Fibroblast of mammary gland (primary cell): ENCODE measurements around the gene TAX1BP3.
"Not testable (repeated sequence)": the region's sequence is repeated elsewhere in the genome, so short reads cannot be mapped to it uniquely, and the experiment has no call there.

Experiments
- DNase-seq: peaks from one replicate; pipeline ENCODE4 v3.0.0-alpha.2; 2010; ENCODE audit warnings: low read depth
- H3K4me3 ChIP-seq: 2 replicates; pipeline ENCODE4 v1.5.1; 2011; ENCODE audit warnings: low read depth, mild to moderate bottlenecking, low read length, moderate library complexity; ENCODE audit not compliant: control insufficient read depth
- TF ChIP-seq, protein P1 (sequence below): conservative IDR thresholded peaks from 2 replicates; pipeline ENCODE4 v1.5.1; 2011; ENCODE audit warnings: low read depth, low read length, inconsistent platforms; ENCODE audit not compliant: control insufficient read depth, insufficient read depth

The TAX1BP3 gene

DNA sequence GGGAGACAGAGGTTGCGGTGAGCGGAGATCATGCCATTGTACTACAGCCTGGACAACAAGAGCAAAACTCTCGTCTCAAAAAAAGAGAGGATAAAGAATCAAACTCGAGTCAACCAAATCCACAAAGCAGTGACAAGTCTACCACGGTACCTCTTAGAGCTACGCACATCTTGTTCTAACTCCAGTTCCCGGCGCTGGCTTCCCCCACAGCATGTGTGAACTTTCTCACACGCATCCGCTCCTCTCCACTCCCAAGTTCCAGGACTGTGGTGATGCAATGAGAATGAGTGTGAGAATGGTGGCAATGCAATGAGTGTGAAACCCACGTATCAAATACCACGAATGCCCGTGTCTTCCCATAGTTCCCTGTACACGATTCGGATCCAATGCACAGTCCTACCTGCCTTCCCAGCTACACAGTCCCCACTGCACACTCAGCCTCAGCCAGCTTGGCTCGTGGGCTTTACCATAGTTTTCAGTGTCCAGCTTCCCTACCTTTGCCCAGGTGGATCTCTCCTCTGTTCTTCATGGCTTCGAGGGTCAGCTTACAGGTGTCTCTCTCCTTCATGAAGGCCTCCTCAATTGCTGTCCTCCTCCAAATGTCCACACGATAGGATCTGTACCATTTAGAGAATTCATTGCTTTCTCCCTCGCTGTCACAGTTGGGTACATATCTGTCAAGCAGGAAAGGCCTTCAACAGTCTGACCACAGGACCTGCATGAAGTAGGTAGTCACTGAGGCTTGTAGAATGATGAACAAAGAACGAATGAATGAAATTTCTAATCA is 36.7 kb upstream of the TAX1BP3 start:
- no peak for DNase-seq
- TF ChIP-seq, protein P1, sequence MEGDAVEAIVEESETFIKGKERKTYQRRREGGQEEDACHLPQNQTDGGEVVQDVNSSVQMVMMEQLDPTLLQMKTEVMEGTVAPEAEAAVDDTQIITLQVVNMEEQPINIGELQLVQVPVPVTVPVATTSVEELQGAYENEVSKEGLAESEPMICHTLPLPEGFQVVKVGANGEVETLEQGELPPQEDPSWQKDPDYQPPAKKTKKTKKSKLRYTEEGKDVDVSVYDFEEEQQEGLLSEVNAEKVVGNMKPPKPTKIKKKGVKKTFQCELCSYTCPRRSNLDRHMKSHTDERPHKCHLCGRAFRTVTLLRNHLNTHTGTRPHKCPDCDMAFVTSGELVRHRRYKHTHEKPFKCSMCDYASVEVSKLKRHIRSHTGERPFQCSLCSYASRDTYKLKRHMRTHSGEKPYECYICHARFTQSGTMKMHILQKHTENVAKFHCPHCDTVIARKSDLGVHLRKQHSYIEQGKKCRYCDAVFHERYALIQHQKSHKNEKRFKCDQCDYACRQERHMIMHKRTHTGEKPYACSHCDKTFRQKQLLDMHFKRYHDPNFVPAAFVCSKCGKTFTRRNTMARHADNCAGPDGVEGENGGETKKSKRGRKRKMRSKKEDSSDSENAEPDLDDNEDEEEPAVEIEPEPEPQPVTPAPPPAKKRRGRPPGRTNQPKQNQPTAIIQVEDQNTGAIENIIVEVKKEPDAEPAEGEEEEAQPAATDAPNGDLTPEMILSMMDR = no peak
- H3K4me3 ChIP-seq = no peak overlapping the region

DNA sequence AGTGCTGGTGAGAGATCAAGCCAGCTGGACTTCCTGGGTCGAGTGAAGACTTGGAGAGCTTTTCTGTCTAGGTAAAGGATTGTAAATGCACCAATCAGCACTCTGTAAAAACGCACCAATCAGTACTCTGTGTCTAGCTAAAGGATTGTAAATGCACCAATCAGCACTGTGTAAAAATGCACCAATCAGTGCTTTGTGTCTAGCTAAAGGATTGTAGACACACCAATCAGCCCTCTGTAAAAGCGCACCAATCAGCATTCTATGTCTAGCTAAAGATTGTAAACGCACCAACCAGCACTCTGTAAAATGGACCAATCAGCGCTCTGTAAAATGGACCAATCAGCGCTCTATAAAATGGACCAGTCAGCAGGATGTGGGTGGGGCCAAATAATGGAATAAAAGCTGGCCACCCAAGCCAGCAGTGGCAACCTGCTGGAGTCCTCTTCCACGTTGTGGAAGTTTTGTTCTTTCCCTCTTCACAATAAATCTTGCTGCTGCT is 33.7 kb upstream of the TAX1BP3 start:
- not testable (repeated sequence) for H3K4me3 ChIP-seq, DNase-seq

DNA sequence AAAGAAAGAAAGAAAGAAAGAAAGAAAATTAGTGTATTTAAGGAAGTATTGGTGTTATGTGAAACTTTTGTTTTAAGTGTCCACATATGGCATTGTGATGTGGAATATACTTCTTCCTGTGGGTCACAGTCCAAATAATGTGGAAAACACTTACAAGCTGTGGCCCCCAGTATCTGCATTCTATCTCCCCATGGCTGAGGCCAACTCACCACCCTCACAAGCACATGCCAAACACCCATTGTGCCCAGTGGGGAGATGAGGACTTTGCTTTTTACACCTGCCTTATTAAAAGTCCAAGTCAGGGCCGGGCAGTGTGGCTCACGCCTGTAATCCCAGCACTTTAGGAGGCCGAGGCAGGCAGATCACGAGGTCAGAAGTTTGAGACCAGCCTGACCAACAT is 31.6 kb upstream of the TAX1BP3 start:
- no peak for DNase-seq
- H3K4me3 ChIP-seq = no peak overlapping the region
- TF ChIP-seq, protein P1 = no peak

DNA sequence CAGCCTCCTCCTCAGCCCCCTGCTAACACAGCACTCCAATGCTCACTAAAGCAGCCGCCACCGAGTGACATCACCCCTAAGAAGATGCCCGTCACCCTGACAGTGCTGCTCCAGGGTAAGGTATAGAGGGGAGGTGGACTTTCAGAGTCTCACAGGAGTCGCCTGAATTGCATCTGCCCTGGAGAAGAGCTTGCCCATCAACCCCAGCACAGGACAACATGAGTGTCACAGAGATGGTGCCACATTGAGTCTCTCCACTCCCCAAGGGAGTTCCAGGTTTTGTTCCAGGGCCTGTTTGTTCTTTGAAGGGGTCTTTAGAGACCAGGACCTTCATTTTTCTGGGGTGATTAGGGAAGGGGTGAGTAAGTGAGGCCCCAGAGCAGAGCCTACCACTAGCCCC is 29.8 kb upstream of the TAX1BP3 start:
- H3K4me3 ChIP-seq = no peak overlapping the region
- no peak for DNase-seq
- TF ChIP-seq, protein P1 = no peak

DNA sequence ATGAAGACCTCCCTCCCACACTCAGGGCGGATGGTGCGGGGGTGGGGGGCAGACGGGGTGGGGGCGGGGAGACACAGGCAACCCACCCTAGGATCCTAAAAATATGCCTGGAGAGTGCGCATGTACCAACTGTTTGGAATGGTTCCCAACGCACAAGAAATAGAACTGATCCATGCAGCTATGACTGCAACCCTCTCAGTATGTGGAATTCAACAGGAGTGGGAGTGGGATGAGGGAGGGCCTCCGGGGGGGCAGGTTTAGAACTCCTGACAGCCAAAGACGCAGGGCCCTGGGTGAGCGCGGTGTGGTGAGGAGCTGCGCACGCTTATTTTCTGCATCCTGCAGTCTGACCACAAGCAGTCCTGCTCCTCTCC is 28.7 kb upstream of the TAX1BP3 start:
- no peak overlapping the region for H3K4me3 ChIP-seq
- TF ChIP-seq, protein P1 = no peak
- DNase-seq = no peak

DNA sequence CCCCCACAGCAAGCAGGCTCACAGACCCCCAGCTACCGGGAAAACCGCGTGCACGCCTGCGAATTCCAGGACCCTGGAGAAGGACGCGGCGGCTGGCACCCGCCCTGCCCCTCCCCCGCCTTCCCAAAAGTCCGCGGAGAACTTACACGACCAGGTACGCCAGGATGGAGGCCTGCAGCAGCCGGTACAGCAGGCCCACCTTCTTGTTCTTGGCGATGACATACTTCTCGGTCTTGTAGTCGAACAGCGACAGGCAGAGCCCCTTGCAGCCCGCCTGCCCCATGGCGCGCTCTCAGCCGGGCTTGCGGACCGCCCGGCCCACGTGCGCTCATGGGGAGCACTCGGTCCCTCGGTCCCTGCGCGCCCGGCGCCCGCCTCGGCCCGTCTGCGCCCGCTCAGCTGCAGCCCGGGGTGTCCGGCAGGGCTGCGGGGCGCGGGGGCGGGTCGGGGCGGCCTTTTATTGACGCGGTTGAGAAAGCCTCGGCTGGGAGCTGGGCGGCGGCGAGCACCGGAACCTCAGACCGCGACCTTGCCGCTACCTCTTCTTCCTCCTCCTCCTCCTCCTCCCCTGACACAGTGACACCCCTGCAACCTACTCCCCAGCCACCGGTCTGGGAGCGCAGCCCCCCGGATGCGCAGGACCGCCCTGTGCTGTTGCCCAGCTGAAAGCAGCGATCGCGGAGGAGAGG is 27.5 kb upstream of the TAX1BP3 start, which contains the start of gene P2RX5:
P2RX5 (minus strand) TSS at position 433 of the 689 bp plus-strand sequence; CDS start at position 283, 150 bp downstream.
- peak within 1 kb of the TSS; percentile 52 for H3K4me3 ChIP-seq
- DNase-seq = no peak
- TF ChIP-seq, protein P1 = no peak

DNA sequence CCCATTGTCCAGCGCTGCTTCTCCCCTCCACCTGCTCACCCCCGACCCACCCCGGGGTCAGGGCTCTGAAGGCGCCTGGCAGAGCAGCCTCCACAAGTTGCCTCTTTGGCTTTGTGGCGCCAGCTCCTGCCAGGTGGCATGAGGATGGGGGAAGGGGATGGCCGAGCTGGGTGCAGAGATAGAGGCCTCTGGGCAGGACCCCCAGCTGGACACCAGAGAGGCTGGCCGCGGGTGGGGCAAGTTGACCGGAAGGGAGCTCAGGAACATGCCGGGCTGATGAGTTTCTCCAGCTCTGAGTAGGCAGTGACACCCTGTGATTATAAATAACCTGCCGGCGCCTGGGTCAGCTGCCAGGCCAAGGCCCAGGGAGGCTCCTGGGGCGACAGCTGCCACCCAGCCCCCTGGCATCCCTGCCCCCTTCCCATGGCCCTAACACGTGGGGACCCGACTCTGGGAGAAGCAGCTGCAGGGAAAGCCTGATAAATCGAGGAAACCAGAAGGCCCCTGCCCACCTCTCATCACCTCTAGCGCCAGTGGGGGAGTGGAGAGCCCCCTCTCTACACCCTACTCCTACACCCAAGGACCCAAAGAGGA is 26.8 kb upstream of the TAX1BP3 start:
- no peak for DNase-seq
- TF ChIP-seq, protein P1 = no peak
- H3K4me3 ChIP-seq = peak overlapping the region; percentile 49
